Subcutaneous preadipocyte (primary cell): ENCODE results near the gene SPANXN4. TPM values are rescaled to one million over a fixed set of nuclear protein-coding genes. Genes with fewer than 3 reads are reported as not detected.

Experiments
- total RNA-seq: library from RNA; depleted of rRNA; stranded (reverse); fragments of >200 nt; gene quantifications from 2 replicates; pipeline ENCODE4 v1.2.3, GENCODE V29; 2012

SPANXN4 gene, protein sequence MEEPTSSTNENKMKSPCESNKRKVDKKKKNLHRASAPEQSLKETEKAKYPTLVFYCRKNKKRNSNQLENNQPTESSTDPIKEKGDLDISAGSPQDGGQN
- total RNA-seq, result not detected in 2 replicates

DNA sequence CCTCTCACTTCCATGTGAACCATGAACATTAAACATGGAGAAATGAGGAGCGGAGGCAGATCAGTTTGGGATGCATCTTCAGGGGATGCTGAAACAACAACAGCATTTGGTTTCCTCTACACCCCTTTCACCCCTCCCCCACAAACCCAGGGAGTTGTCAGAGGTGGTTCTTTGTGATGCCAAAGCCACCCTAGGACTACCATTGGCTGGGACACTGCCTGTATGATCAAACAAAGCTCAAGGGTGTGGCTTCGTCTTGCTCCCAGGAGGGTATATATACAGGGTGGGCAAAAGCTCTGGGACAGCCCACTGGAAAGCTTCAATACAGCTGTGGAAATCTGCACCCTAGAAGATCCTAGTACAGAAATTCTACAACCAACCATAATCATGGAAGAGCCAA, at the start of gene SPANXN4:
Gene SPANXN4, plus strand, starts transcription at position 301 of the 400 bp plus-strand sequence. Its CDS starts 87 bp downstream, at position 388.

